ENCODE measurements around the gene TBCD.

Gene TBCD

GRCh38 chr17:82911822-82912221 is 160.0 kb downstream of the TBCD start:
- no peak for DNase-seq (ENCODE audit: low read depth)
- no peak for TF ChIP-seq CTCF (IDR thresholded peaks at IDR 0.05; ENCODE audit: low read depth, low read length, missing control alignments)
- no peak overlapping the region for H3K4me3 ChIP-seq (ENCODE audit: low read depth, low read length)

- no peak for TF ChIP-seq CTCF (IDR thresholded peaks at IDR 0.05; ENCODE audit: low read depth, low read length, missing control alignments)
- no peak overlapping the region for H3K4me3 ChIP-seq (ENCODE audit: low read depth, low read length)
Measured at GRCh38 chr17:82912484-82913089, 160.7 kb downstream of the TBCD start.

GRCh38 chr17:82913304-82914043 is 161.6 kb downstream of the TBCD start:
- no peak for DNase-seq (ENCODE audit: low read depth)
- H3K4me3 ChIP-seq (ENCODE audit: low read depth, low read length): no peak overlapping the region
- no peak for TF ChIP-seq CTCF (IDR thresholded peaks at IDR 0.05; ENCODE audit: low read depth, low read length, missing control alignments)

More at GRCh38 chr17:82912484-82913089, 160.7 kb downstream of the TBCD start:
- no peak for DNase-seq (ENCODE audit: low read depth)

- H3K4me3 ChIP-seq (ENCODE audit: low read depth, low read length): no peak overlapping the region
- no peak for DNase-seq (ENCODE audit: low read depth)
Measured at GRCh38 chr17:82914375-82914774, 162.5 kb downstream of the TBCD start.

GRCh38 chr17:82915010-82915756 is 163.3 kb downstream of the TBCD start:
- no peak overlapping the region for H3K4me3 ChIP-seq (ENCODE audit: low read depth, low read length)
- peak; percentile 11 for TF ChIP-seq CTCF (IDR thresholded peaks at IDR 0.05; ENCODE audit: low read depth, low read length, missing control alignments)
- DNase-seq (ENCODE audit: low read depth): no peak

More at GRCh38 chr17:82914375-82914774, 162.5 kb downstream of the TBCD start:
- TF ChIP-seq CTCF (IDR thresholded peaks at IDR 0.05; ENCODE audit: low read depth, low read length, missing control alignments): no peak

GRCh38 chr17:82915757-82916027 is 163.8 kb downstream of the TBCD start:
- DNase-seq (ENCODE audit: low read depth): no peak
- no peak overlapping the region for H3K4me3 ChIP-seq (ENCODE audit: low read depth, low read length)
- no peak for TF ChIP-seq CTCF (IDR thresholded peaks at IDR 0.05; ENCODE audit: low read depth, low read length, missing control alignments)

All from GM12864 (cell line).